HEK293 (cell line): ENCODE measurements around the gene SIRT7.
A peak's percentile ranks its signal among the peaks of the same experiment; 100 is the strongest.

ENCODE experiments used
- CTCF ChIA-PET: fragments of 350-600 bp; formaldehyde crosslinking; extraction: SDS; loops from one replicate; lab custom pipeline; 2021; ENCODE audit warnings: antibody characterized with exemption; lab: Yijun Ruan, JAX
- POLR2A ChIA-PET: fragments of 300-600 bp; formaldehyde crosslinking; extraction: SDS; loops from one replicate; lab custom pipeline; 2020; ENCODE audit warnings: antibody characterized with exemption, inconsistent platforms; lab: Yijun Ruan, JAX
- H3K27ac ChIP-seq: fragments of 200-500 bp; sonication (Bioruptor generic); 2 replicates; pipeline ENCODE4 v1.5.1; 2014; ENCODE audit warnings: low read depth, low read length, control low read depth, inconsistent platforms; ENCODE audit errors: extremely low read depth
- H3K36me3 ChIP-seq, 2 experiments: fragments of 200-500 bp in 1 of 2; sonication (Bioruptor generic) in 1 of 2; 1 replicate in 1 of 2; 2 replicates in 1 of 2; pipeline ENCODE4 v1.5.1; 2014 to 2017; ENCODE audit warnings: inconsistent platforms in 2 of 2, low read length in 2 of 2; ENCODE audit not compliant: control insufficient read depth in 2 of 2, insufficient read depth in 1 of 2
- H3K4me1 ChIP-seq: fragments of 200-500 bp; sonication (Bioruptor generic); 2 replicates; pipeline ENCODE4 v1.5.1; 2014; ENCODE audit warnings: mild to moderate bottlenecking, low read length, inconsistent platforms; ENCODE audit not compliant: control insufficient read depth, insufficient read depth
- H3K4me3 ChIP-seq: 2 replicates; pipeline ENCODE4 v1.5.1; 2011; ENCODE audit warnings: low read depth, mild to moderate bottlenecking, control low read depth, low read length, moderate library complexity
- H3K9me3 ChIP-seq: fragments of 200-500 bp; sonication (Bioruptor generic); 2 replicates; pipeline ENCODE4 v1.5.1; 2014; ENCODE audit warnings: low read depth, low read length, inconsistent platforms; ENCODE audit not compliant: control insufficient read depth, insufficient read depth
- CTCF ChIP-seq: fragments of 450-650 bp; formaldehyde crosslinking; IDR thresholded peaks from 2 replicates; pipeline ENCODE4 v1.5.1; 2016; ENCODE audit warnings: missing biosample characterization, missing genetic modification characterization
- ZEB2 ChIP-seq: fragments of 450-650 bp; formaldehyde crosslinking; IDR thresholded peaks from 2 replicates; pipeline ENCODE4 v1.5.1; 2016; ENCODE audit warnings: missing biosample characterization, missing genetic modification characterization
- ZNF223 ChIP-seq: fragments of 450-650 bp; formaldehyde crosslinking; IDR thresholded peaks from 2 replicates; pipeline ENCODE4 v1.5.1; 2016; ENCODE audit warnings: missing biosample characterization, missing genetic modification characterization
- ZNF449 ChIP-seq: fragments of 450-650 bp; formaldehyde crosslinking; IDR thresholded peaks from 2 replicates; pipeline ENCODE4 v1.5.1; 2017; ENCODE audit warnings: missing biosample characterization, mild to moderate bottlenecking, missing genetic modification characterization, moderate library complexity
- ZNF600 ChIP-seq: fragments of 450-650 bp; formaldehyde crosslinking; IDR thresholded peaks from 2 replicates; pipeline ENCODE4 v1.5.1; 2016; ENCODE audit warnings: missing biosample characterization, missing genetic modification characterization
- ZSCAN5A ChIP-seq: fragments of 450-650 bp; formaldehyde crosslinking; IDR thresholded peaks from 2 replicates; pipeline ENCODE4 v1.5.1; 2016; ENCODE audit warnings: missing biosample characterization, missing genetic modification characterization
- TF ChIP-seq, protein P1 (sequence below): fragments of 450-650 bp; formaldehyde crosslinking; IDR thresholded peaks from 2 replicates; pipeline ENCODE4 v1.5.1; 2016; ENCODE audit warnings: missing biosample characterization, missing genetic modification characterization
- TF ChIP-seq, protein P2 (sequence below): fragments of 450-650 bp; formaldehyde crosslinking; IDR thresholded peaks from 2 replicates; pipeline ENCODE4 v1.5.1; 2016; ENCODE audit warnings: missing biosample characterization, missing genetic modification characterization
- TF ChIP-seq, protein P3 (sequence below): fragments of 450-650 bp; formaldehyde crosslinking; IDR thresholded peaks from 2 replicates; pipeline ENCODE4 v1.5.1; 2016; ENCODE audit warnings: missing biosample characterization, missing genetic modification characterization
- TF ChIP-seq, protein P4 (sequence below): sonication (generic); formaldehyde crosslinking; IDR thresholded peaks from 2 replicates; pipeline ENCODE4 v1.8.1; 2022; ENCODE audit warnings: mild to moderate bottlenecking, moderate library complexity, missing genetic modification reagents

The SIRT7 gene

DNA sequence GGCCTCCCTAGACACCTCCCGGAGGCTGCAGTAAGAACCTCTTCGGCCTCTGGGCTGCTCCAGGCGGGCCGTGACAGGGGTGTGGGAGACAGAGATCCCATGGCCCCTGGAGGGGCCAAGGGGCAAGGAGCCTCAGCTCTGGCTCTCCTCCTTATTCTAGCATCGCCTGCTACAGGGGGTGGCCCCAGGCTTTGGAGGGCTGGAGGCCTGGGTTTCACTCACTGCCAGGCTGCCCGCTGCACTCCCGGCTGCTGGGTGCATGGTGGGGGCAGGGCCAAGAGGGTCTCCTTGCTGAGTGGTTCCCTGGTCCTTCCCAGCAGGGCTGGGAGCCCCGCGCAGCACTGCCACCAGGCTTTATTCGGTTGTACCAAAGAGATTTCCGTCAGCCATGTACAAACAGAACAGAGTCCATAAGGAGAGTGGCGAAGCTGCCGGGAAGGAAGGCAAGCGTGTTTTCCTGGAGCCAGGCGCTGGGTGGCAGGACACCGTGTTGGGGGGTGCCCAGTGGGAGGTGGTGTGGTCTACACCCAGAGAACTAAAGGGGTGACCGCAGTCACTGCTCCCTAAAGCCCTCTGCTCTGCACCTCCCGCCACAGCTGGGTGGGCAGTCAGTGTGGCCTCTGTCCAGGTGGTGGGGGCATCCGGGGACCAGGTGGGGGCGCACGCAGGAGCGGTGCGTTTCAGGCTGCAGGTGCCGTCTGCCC, 13.9 kb downstream of the SIRT7 start (continued):
- no peak for TF ChIP-seq ZSCAN5A (tag by site-specific recombination)
- TF ChIP-seq, all 188 proteins: peak for 0

DNA sequence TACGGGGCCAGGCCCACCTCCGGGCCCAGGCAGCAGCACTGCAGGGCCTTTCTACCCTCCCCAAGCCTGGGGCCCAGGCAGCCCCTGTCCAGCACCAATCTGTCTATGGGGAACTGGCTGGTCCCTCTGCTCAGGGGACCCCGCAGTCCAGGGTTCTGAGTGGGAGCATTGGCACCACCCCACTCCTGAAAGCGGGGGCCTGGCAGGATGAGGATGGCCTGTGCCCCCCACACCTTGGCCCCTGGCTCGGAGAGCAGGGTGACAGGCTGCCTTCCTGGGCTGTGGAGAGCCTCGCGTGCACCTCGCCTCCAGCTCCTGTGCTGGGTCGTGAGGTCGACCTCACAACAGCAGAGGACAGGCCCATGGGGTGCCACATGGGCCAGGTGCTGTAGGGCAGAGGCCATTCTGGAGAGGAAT, 14.6 kb downstream of the SIRT7 start:
- Histone ChIP-seq H3K36me3 (peaks cover under 1 to 75% of the 10 kb centered on the region in 2 experiments; a peak in 1 of 3 replicates), H3K4me3 (no peak overlapping the region), H3K4me1 (no peaks in the 10 kb centered on the region), H3K27ac (no peak overlapping the region), H3K9me3 (no peaks in the 10 kb centered on the region)
- POLR2A ChIA-PET, result interaction anchor here (0.6 to 1.1 kb wide), 2 partner anchors 21 to 23 kb away, joined by 3 to 4 read pairs; no protein-coding TSS in a partner anchor
- CTCF ChIA-PET, result no interaction called here
- TF ChIP-seq, protein P1, sequence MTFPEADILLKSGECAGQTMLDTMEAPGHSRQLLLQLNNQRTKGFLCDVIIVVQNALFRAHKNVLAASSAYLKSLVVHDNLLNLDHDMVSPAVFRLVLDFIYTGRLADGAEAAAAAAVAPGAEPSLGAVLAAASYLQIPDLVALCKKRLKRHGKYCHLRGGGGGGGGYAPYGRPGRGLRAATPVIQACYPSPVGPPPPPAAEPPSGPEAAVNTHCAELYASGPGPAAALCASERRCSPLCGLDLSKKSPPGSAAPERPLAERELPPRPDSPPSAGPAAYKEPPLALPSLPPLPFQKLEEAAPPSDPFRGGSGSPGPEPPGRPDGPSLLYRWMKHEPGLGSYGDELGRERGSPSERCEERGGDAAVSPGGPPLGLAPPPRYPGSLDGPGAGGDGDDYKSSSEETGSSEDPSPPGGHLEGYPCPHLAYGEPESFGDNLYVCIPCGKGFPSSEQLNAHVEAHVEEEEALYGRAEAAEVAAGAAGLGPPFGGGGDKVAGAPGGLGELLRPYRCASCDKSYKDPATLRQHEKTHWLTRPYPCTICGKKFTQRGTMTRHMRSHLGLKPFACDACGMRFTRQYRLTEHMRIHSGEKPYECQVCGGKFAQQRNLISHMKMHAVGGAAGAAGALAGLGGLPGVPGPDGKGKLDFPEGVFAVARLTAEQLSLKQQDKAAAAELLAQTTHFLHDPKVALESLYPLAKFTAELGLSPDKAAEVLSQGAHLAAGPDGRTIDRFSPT (tag by site-specific recombination), result no peak
- TF ChIP-seq ZNF223 (tag by site-specific recombination), result no peak
- TF ChIP-seq, protein P2, sequence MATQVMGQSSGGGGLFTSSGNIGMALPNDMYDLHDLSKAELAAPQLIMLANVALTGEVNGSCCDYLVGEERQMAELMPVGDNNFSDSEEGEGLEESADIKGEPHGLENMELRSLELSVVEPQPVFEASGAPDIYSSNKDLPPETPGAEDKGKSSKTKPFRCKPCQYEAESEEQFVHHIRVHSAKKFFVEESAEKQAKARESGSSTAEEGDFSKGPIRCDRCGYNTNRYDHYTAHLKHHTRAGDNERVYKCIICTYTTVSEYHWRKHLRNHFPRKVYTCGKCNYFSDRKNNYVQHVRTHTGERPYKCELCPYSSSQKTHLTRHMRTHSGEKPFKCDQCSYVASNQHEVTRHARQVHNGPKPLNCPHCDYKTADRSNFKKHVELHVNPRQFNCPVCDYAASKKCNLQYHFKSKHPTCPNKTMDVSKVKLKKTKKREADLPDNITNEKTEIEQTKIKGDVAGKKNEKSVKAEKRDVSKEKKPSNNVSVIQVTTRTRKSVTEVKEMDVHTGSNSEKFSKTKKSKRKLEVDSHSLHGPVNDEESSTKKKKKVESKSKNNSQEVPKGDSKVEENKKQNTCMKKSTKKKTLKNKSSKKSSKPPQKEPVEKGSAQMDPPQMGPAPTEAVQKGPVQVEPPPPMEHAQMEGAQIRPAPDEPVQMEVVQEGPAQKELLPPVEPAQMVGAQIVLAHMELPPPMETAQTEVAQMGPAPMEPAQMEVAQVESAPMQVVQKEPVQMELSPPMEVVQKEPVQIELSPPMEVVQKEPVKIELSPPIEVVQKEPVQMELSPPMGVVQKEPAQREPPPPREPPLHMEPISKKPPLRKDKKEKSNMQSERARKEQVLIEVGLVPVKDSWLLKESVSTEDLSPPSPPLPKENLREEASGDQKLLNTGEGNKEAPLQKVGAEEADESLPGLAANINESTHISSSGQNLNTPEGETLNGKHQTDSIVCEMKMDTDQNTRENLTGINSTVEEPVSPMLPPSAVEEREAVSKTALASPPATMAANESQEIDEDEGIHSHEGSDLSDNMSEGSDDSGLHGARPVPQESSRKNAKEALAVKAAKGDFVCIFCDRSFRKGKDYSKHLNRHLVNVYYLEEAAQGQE (tag by site-specific recombination), result peak; percentile 67
- TF ChIP-seq, protein P3, sequence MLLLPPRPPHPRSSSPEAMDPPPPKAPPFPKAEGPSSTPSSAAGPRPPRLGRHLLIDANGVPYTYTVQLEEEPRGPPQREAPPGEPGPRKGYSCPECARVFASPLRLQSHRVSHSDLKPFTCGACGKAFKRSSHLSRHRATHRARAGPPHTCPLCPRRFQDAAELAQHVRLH (tag by site-specific recombination), result no peak
- no peak for TF ChIP-seq ZEB2 (tag by site-specific recombination)

GRCh38 chr17:81902653-81903414, 15.1 kb downstream of the SIRT7 start:
- CTCF ChIA-PET, result no interaction called here
- Histone ChIP-seq H3K4me3 (no peak overlapping the region), H3K9me3 (no peaks in the 10 kb centered on the region), H3K27ac (no peak overlapping the region), H3K4me1 (0 out of 2 replicates have a peak, but pooled peaks cover 4% of the 10 kb centered on the region), H3K36me3 (peaks cover 6 to 75% of the 10 kb centered on the region in 2 experiments)
- POLR2A ChIA-PET, result interaction anchor here (1.1 to 2.2 kb wide), 2 partner anchors 23 to 120 kb away, joined by 3 to 6 read pairs; partner anchors contain the start of genes CENPX and LRRC45
- TF ChIP-seq CTCF (tag by site-specific recombination) (no peak), ZNF449 (tag by site-specific recombination) (peak; percentile 60; the same call in 1 of the 2 replicates), ZNF600 (0 out of 2 replicates have a peak, but pooled peaks have one; percentile 35)
- TF ChIP-seq, protein P4, sequence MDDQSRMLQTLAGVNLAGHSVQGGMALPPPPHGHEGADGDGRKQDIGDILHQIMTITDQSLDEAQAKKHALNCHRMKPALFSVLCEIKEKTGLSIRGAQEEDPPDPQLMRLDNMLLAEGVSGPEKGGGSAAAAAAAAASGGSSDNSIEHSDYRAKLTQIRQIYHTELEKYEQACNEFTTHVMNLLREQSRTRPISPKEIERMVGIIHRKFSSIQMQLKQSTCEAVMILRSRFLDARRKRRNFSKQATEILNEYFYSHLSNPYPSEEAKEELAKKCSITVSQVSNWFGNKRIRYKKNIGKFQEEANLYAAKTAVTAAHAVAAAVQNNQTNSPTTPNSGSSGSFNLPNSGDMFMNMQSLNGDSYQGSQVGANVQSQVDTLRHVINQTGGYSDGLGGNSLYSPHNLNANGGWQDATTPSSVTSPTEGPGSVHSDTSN (CRISPR knock-in tag), result 0 out of 2 replicates have a peak, but pooled peaks have one; percentile 28
